Dendritic cell treated with granulocyte-macrophage colony-stimulating factor and Interleukin-4, amounts not matched to agents 40 ng/mL and 50 ng/mL, for 4 days (primary cell): ENCODE results near the gene PPP1R16B.

ENCODE experiments used
- H3K27ac Mint-ChIP-seq: one replicate; pipeline ENCODE4 v1.8.0; 2022; ENCODE audit warnings: mild to moderate bottlenecking, mixed read lengths
- H3K27me3 Mint-ChIP-seq: one replicate; pipeline ENCODE4 v1.8.0; 2022; ENCODE audit warnings: mild to moderate bottlenecking, mixed read lengths
- H3K36me3 Mint-ChIP-seq: one replicate; pipeline ENCODE4 v1.8.0; 2022; ENCODE audit warnings: low read depth, mixed read lengths
- H3K4me1 Mint-ChIP-seq: one replicate; pipeline ENCODE4 v1.8.0; 2022; ENCODE audit warnings: low read depth, mixed read lengths
- H3K4me3 Mint-ChIP-seq: one replicate; pipeline ENCODE4 v1.8.0; 2022; ENCODE audit warnings: mild to moderate bottlenecking, moderate library complexity, mixed read lengths
- H3K9me3 Mint-ChIP-seq: one replicate; pipeline ENCODE4 v1.8.0; 2022; ENCODE audit warnings: mixed read lengths
- intact Hi-C: fragments of 100-400 bp; cut with micrococcal nuclease; formaldehyde crosslinking; loops from one replicate; pipeline ENCODE4 v1.15.0; 2022

PPP1R16B gene

DNA sequence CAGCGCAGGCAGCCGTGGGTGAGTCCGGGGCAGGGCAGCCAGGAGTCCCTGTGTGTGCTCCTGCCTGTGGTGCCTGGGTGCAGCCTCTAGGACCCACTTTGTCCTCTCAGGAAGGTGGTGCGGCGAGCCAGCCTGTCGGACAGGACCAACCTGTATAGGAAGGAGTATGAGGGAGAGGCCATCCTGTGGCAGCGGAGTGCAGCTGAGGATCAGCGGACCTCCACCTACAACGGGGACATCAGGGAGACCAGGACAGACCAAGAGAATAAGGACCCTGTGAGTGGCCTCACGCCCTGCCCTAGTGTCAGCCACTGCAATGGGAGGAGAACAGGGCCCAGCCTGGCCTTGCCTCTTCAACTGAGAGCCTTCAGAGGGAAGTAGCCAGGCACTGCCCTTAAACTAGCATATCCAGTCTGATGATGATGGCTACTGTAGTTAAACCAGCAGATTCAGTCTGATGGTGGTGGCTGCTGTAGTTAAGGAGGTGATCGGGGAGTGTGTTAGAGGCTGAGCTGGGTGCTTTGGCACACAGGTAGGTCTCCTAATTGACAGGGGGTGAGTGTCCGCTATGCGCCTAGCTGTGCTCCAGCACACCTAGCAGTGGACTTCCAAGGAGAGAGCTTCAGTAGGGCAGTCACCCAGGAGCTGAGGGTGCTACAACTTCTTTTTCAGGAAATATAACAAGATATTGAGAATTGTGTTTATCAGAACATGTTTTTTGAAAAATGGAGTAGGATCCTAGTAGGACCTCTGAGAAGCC is 102.6 kb downstream of the PPP1R16B start:
- Mint-ChIP-seq H3K4me1 (no peaks in the 10 kb centered on the region), H3K27ac (no peak overlapping the region), H3K27me3 (no peaks in the 10 kb centered on the region), H3K4me3 (no peak overlapping the region), H3K9me3 (peaks cover 9% of the 10 kb centered on the region), H3K36me3 (peaks cover 39% of the 10 kb centered on the region)
- intact Hi-C loops, result no loop called here

DNA sequence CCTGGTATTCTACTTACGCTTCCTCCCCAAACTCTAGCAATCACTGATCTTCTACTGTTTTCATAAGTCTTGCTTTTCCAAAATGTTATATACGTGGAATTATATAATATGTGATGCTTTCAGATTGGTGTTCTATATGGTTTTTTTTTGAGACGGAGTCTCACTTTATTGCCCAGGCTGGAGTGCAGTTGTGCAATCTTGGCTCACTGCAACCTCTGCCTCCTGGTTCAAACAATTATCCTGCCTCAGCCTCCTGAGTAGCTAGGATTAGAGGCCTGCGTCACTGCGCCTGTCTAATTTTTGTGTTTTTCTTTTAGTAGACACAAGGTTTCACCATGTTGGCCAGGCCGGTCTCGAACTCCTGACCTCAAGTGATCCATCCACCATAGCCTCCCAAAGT is 109.9 kb downstream of the PPP1R16B start:
- Mint-ChIP-seq H3K27ac (no peak overlapping the region), H3K36me3 (peaks cover 23% of the 10 kb centered on the region), H3K9me3 (no peaks in the 10 kb centered on the region), H3K4me3 (no peak overlapping the region), H3K27me3 (no peaks in the 10 kb centered on the region), H3K4me1 (no peaks in the 10 kb centered on the region)
- intact Hi-C loops, result no loop called here

DNA sequence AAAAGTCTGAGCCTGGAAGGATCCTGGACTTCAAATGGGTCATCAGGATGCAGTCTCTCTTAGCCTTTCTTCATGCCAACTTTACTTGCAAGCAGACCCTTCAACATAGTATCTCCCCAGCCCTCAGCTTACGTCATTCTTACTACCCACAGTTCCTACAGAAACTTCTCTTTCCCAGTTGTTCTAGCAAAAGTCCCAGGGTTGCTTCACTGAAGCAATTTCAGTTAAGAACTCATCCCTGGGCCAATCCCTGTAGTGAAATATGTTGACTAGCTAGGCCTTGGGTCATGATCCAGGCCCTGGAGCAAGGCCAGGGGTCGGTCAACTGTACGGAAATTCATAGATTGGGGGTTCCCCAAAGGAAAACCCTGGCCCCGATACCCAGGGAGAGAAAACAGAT is 112.2 kb downstream of the PPP1R16B start:
- no peaks in the 10 kb centered on the region for H3K27me3 Mint-ChIP-seq
- H3K36me3 Mint-ChIP-seq, result peaks cover 23% of the 10 kb centered on the region
- intact Hi-C loops, result no loop called here
- H3K4me1 Mint-ChIP-seq, result no peaks in the 10 kb centered on the region
- no peaks in the 10 kb centered on the region for H3K9me3 Mint-ChIP-seq
- H3K4me3 Mint-ChIP-seq, result no peak overlapping the region
- H3K27ac Mint-ChIP-seq, result no peak overlapping the region

DNA sequence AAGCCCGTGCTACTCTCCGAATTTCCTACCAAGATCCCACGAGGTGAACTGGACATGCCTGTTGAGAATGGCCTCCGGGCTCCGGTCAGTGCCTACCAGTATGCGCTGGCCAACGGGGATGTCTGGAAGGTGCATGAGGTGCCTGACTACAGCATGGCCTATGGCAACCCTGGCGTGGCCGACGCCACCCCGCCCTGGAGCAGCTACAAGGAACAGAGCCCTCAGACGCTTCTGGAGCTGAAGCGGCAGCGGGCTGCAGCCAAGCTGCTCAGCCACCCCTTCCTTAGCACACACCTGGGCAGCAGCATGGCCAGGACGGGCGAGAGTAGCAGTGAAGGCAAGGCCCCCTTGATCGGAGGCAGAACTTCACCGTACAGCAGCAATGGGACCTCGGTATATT is 112.7 kb downstream of the PPP1R16B start:
- no peaks in the 10 kb centered on the region for H3K4me1 Mint-ChIP-seq
- intact Hi-C loops, result no loop called here
- H3K27ac Mint-ChIP-seq, result no peak overlapping the region
- H3K36me3 Mint-ChIP-seq, result peaks cover 23% of the 10 kb centered on the region
- H3K9me3 Mint-ChIP-seq, result no peaks in the 10 kb centered on the region
- H3K27me3 Mint-ChIP-seq, result no peaks in the 10 kb centered on the region
- H3K4me3 Mint-ChIP-seq, result no peak overlapping the region

DNA sequence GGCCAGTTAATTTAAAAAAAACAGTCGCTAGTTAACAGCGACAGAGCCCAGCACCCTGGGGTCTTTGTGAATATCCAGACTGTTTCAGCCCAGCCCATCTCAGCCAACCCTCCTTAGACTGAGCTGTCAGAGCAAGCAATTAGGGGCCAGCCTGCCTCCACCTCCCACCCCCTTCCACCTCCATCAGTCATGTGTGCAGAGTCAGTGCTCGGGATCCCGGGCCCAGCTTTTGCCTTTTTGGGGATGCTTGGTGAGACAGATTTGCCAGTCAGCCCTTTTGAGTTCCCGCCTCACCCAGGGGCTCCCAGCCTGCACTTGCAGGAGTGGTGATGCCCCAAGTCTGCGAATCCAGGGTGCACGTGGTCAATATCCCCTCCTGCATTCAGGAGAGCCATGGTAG is 114.2 kb downstream of the PPP1R16B start:
- intact Hi-C loops, result no loop called here
- no peak overlapping the region for H3K27ac Mint-ChIP-seq
- no peaks in the 10 kb centered on the region for H3K4me1 Mint-ChIP-seq
- H3K9me3 Mint-ChIP-seq, result no peaks in the 10 kb centered on the region
- H3K27me3 Mint-ChIP-seq, result no peaks in the 10 kb centered on the region
- no peak overlapping the region for H3K4me3 Mint-ChIP-seq
- peaks cover 11% of the 10 kb centered on the region for H3K36me3 Mint-ChIP-seq

DNA sequence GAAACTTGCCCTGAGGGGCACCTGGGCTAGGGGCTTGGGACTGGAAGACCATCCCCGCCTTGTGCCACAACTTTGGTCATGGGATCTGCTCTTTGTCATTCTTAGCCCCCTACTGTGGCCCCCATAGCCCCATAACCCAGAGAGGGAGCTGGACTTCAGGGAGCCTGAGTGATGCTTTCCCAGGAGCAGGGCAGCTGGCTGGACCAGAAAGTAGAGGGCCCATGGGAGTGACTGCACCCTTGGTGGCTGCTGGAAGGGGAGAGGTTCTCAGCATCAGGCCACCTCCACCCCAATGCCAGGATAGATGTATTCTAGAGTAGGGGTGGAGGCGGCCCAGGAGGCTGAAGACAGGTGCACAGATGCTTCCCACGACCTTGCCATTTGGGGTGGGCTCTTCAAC is 114.9 kb downstream of the PPP1R16B start:
- Mint-ChIP-seq H3K4me1 (no peaks in the 10 kb centered on the region), H3K4me3 (no peak overlapping the region), H3K27me3 (no peaks in the 10 kb centered on the region), H3K9me3 (no peaks in the 10 kb centered on the region), H3K36me3 (peaks cover 11% of the 10 kb centered on the region), H3K27ac (no peak overlapping the region)
- intact Hi-C loops, result no loop called here

DNA sequence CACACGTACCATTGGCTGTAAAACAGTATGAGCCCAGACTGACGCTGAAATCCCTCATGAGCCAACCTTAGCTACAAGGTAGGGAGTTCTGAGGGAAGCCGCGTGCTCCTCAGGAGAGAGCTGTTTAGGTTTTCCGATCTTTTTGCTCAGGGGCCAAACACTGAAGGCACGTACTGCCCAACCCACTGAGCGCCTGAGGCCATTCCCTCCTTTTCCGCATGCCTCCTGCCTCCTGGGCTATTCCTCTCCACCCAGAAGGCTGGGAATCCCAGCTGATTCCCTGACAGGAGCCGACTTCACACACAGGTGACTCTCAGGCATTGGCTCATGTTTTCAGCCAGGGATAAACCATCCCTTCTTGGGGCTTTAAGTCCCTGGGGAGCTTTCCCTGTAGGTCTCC is 115.4 kb downstream of the PPP1R16B start:
- Mint-ChIP-seq H3K4me3 (no peak overlapping the region), H3K4me1 (no peaks in the 10 kb centered on the region), H3K9me3 (no peaks in the 10 kb centered on the region), H3K27ac (no peak overlapping the region), H3K27me3 (no peaks in the 10 kb centered on the region), H3K36me3 (peaks cover 11% of the 10 kb centered on the region)
- intact Hi-C loops, result no loop called here

DNA sequence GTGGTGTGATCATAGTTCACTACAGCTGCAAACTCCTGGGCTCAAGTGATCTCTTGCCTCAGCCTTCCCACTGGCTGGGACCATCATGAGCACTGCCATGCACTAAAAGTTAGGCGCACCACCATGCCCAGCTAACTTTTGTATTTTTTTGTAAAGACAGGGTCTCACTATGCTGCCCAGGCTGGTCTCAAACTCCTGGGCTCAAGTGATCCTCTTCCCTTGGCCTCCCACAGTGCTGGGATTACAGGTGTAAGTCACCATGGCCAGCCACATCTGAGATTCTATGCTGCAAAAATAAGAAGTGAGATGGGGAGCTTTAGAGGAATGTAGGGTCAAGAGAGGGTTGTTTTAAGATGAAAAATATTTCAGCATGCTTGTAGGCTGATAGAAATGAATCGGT is 119.2 kb downstream of the PPP1R16B start:
- Mint-ChIP-seq H3K27ac (no peak overlapping the region), H3K4me1 (peaks cover 16% of the 10 kb centered on the region), H3K36me3 (no peaks in the 10 kb centered on the region), H3K4me3 (no peak overlapping the region), H3K27me3 (no peaks in the 10 kb centered on the region), H3K9me3 (no peaks in the 10 kb centered on the region)
- intact Hi-C loops, result no loop called here

DNA sequence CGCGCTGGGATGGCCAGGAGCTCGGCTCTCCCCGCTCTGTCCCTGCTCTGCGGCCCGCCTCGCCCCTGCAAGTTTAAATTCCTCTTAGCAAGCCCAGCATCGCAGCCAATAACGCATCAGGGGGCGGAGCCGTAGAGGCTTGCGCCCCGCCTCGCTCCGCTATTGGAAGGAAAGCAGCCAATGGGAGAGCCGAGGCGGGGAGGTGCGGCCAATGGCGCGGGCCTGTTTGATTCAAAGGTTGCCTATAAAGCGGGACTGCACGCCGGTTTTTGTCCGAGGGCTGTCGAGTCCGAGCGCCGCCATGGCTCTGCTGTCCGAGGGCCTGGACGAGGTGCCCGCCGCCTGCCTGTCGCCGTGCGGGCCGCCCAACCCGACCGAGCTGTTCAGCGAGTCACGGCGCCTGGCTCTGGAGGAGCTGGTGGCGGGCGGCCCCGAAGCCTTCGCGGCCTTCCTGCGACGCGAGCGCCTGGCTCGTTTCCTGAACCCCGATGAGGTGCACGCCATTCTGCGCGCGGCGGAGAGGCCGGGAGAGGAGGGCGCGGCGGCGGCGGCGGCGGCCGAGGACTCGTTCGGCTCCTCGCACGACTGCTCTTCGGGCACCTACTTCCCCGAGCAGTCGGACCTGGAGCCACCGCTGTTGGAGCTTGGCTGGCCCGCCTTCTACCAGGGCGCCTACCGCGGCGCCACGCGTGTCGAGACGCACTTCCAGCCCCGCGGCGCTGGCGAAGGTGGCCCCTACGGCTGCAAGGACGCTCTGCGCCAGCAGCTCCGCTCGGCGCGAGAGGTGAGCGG is 120.8 kb downstream of the PPP1R16B start, which contains the start of gene FAM83D:
FAM83D (plus strand) TSS at position 276 of the 792 bp plus-strand sequence; CDS start at position 302, 26 bp downstream.
- Mint-ChIP-seq H3K27ac (peak within 1 kb of the TSS; percentile 61), H3K27me3 (no peaks in the 10 kb centered on the region), H3K4me3 (peak within 1 kb of the TSS; percentile 78), H3K36me3 (no peaks in the 10 kb centered on the region), H3K4me1 (peaks cover 22% of the 10 kb centered on the region), H3K9me3 (no peaks in the 10 kb centered on the region)
- intact Hi-C loops, result loop anchor here (1.0 to 2.0 kb wide), 2 partner anchors 36 to 122 kb away; partner anchors contain the start of gene DHX35

DNA sequence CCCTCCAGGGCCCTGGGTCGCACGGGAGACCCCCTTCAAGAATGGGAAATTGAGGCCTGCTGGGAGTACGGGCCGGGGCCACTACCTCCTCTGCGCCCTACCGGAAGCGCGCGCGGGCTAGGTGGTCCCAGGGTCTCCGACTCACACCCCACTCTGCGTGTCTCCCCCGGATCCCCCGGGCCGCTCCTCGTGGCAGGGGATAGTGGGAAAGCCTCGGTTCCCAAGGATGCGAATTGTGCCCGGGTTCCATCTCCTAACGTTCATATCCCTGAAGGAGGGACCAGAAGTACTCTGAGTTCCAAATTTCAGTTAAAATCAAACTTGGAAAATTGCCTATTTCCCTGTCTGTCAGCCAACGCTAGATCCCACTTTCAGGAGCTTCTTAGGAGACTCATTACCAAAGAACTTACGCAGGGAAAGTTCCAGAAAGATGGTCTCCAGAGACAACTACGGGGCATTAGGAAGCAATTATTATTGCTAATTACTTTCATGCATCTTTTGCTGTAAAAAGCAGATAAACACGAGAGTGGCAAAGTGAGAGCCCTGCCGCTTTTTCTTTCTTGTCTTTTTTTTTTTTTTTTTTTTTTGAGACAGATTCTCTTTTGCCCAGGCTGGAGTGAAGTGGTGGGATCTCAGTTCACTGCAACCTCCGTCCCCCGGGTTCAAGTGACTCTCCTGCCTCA is 121.6 kb downstream of the PPP1R16B start:
- peaks cover 22% of the 10 kb centered on the region for H3K4me1 Mint-ChIP-seq
- H3K4me3 Mint-ChIP-seq, result peak overlapping the region; percentile 78
- H3K9me3 Mint-ChIP-seq, result no peaks in the 10 kb centered on the region
- H3K27me3 Mint-ChIP-seq, result no peaks in the 10 kb centered on the region
- H3K27ac Mint-ChIP-seq, result no peak overlapping the region
- H3K36me3 Mint-ChIP-seq, result no peaks in the 10 kb centered on the region
- intact Hi-C loops, result loop anchor here (1.0 to 2.0 kb wide), 2 partner anchors 35 to 122 kb away; partner anchors contain the start of gene DHX35

DNA sequence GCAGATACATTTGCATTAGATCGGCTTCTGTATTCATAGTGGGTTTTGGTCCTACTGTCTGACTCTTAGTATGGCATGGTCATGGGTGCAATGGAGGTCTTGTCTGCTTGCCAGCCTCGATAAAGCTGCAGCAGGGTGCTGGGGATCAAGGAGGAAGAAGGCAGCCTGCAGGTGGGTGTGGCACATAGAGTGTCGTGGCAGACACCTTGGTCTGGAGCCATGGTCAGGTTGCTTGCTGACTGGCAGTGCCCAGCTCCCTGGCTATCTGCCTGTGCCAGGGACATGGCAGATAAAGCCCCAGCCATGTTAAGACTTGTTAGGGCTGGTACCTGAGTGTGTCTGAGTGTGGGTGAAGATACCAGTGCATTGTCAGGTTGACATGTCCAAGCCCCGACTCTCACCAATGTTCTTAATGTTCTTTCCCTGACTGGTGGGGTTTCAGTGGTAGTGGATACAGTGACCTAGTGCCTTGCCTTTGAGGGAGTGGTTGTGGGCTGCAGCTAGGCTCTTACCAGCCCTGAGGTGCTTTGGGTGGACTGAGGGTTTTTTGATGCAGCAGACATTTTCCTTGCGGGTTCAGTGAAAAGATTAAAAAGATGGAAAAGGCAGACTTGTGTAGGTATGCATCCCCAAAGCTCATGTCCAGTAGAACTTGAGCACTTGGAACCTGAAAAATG is 122.5 kb downstream of the PPP1R16B start:
- H3K4me3 Mint-ChIP-seq, result no peak overlapping the region
- no peaks in the 10 kb centered on the region for H3K36me3 Mint-ChIP-seq
- H3K9me3 Mint-ChIP-seq, result no peaks in the 10 kb centered on the region
- intact Hi-C loops, result loop anchor here (2.0 kb wide), 1 partner anchor 121 kb away; no protein-coding TSS in a partner anchor
- no peaks in the 10 kb centered on the region for H3K27me3 Mint-ChIP-seq
- H3K4me1 Mint-ChIP-seq, result peaks cover 22% of the 10 kb centered on the region
- H3K27ac Mint-ChIP-seq, result no peak overlapping the region

DNA sequence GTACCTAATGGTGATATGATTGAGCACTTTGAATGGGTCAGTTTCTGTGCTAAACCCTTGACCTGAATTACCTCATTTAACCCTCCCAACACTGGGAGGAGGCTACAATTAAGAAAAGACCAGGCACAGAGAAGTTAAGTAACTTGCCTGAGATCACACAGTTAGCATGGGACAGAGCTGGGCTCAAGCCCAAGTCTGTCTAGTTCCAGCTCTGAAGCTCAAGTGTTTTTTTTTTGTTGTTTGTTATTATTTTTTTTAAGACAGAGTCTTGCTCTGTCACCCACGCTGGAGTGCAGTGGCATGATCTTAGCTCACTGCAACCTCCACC is 124.7 kb downstream of the PPP1R16B start:
- no peaks in the 10 kb centered on the region for H3K9me3 Mint-ChIP-seq
- intact Hi-C loops, result no loop called here
- no peaks in the 10 kb centered on the region for H3K27me3 Mint-ChIP-seq
- no peak overlapping the region for H3K4me3 Mint-ChIP-seq
- H3K36me3 Mint-ChIP-seq, result no peaks in the 10 kb centered on the region
- H3K4me1 Mint-ChIP-seq, result peaks cover 22% of the 10 kb centered on the region
- H3K27ac Mint-ChIP-seq, result no peak overlapping the region

DNA sequence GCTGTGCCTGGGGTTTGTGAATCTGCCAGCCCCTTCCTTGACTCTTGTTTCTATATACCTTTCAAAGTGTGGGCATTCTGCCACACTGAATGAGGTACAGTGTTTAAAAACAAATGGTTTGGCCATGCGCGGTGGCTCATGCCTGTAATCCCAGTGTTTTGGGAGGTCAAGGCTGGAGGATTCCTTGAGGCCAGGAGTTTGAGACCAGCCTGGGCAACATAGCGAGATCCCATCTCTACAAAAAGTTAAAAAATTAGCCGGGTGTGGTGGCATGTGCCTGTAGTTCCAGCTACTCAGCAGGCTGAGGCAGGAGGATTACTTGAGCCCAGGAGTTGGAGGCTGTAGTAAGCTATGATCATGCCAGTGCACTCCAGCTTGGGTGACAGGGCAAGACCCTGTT is 126.5 kb downstream of the PPP1R16B start:
- Mint-ChIP-seq H3K27ac (no peak overlapping the region), H3K9me3 (no peaks in the 10 kb centered on the region), H3K36me3 (no peaks in the 10 kb centered on the region), H3K27me3 (no peaks in the 10 kb centered on the region), H3K4me3 (no peak overlapping the region), H3K4me1 (peaks cover 22% of the 10 kb centered on the region)
- intact Hi-C loops, result no loop called here
